Measurements from ENCODE around the gene KIF25.
"Not testable (repeated sequence)": the region's sequence is repeated elsewhere in the genome, so short reads cannot be mapped to it uniquely, and the experiment has no call there.

Gene KIF25

DNA sequence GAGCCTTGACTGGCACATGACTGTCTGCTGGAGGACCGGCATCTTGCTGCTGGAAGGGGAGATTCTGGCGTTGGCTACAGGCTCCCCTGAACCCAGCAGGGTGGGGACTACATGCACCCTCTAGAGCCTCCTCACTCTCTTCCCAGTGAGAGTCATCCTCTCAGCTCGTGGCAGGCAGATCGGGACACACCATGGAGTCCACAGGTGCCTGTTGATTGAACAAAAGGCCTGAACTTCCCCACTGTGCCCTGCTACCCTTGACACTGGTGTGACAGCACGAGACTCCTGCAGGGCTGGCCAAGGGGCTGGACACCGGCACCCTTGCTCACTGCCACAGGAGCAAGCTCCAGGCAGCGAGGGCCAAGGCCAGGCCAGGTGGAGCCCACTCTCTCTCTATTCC is 73.3 kb downstream of the KIF25 start:
- no peak for DNase-seq (ENCODE audit: low spot score)

DNA sequence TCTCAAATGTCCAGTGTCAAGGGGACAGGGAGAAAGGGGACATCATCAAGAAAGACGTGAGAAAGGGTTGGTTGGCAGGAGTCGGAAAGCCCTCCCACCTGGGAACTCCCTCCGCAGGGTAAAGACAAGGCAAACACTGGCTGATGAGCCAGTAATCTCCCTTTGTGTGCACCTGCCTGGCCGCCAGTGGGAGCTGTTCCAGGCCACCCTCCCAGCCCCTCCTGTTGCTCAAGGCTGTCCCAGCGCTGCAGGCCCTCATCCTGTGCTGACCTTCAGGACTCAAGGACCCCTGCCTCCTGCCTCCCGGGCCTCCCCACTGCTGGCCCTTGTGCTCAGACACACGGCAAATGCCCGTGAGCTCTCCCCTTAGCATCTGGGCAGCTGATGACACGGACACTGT is 74.1 kb downstream of the KIF25 start:
- peak; percentile 94 for DNase-seq (ENCODE audit: low spot score)

DNA sequence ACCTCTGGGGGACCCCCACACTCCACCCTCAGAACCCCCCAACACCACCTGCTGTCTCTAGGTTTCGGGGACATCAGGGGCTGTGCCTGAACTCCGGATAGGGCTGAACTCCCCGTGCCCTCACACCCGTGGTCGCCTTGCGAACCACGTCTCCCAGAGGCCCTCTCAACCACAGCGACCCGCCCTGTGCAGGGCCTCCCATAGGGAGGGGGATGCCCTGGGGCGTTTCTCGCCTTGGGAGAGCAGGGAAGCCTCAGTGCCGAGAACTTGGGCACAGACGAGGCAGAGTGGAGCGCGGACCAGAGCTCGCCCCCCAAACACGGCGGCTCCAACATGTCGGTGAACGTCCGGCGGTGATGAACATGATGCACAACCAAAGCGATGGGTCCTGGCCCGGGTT is 74.8 kb downstream of the KIF25 start:
- no peak for DNase-seq (ENCODE audit: low spot score)

GRCh38 chr6:168072730-168073129 is 75.3 kb downstream of the KIF25 start:
- no peak for DNase-seq (ENCODE audit: low spot score)

DNA sequence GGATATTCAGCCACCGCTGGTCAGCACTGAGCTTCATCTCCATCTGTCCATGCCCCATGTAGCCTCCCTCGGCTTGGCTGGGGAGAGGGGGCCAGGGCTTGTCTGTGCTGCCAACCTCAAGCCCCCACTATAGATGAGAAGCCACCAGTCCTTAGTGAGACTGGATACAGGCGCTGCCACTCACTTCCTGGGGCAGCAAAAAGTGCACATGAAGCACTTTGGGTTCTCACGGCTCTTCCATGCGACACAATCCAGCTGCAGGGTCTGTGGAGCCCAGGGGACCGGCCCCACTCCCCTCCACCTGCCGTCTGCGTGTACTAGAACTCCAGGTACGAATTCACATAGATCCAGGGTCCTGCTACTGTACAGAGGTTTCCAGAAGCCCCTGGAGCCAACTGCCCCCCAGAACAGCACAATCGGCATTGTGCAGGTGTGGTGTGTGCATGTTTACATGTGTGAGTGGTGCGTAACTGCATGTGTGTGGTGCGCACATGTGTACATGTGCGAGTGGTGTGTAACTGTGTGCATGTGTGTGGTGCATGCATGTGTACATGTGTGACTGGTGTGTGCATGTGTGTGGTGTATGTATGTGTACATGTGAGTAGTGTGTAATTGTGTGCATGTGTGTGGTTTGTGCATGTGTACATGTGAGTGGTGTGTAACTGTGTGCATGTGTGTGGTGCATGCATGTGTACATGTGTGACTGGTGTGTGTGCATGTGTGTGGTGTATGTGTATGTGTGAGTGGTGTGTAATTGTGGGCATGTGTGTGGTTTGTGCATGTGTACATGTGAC is 76.7 kb downstream of the KIF25 start:
- DNase-seq (ENCODE audit: low spot score), result no peak

DNA sequence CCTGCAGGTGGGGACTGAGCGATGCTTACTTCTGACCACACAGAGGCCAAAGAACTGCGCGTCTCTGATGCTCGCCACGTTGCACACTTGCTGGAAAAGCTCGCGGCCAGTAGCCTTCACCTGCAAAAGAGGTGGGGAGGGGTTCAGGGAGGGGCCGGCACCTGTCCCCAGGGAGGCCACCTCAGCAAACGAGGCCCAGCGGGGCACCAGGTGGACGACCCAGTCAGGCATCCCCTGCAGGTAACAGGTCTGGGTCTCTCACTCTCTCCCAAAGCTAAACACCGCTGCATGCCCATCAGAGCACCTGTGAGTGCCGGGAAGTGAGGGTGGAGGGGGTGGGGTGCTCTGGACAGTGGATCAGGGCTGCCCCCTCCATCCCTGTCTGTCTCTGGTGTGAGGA is 77.7 kb downstream of the KIF25 start:
- DNase-seq (ENCODE audit: low spot score), result no peak

DNA sequence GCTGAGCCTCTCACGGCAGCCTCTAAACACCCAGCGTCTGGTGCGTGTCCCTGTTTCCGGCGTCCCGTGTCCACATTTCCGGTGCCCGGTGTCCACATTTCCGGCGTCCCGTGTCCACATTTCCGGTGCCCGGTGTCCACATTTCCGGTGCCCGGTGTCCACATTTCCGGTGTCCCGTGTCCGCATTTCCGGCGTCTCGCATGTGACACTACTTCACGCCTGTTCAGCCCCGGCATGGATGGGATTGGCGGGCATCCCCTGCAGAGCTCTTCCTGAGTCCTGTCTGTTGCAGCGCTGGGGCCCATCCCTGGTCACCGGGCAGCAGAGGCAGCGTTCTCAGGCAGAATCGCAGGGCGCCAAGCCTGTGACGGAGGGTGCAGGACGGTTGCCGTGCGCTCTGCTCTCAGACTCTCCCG is 78.3 kb downstream of the KIF25 start:
- no peak for DNase-seq (ENCODE audit: low spot score)

GRCh38 chr6:168077401-168077800 is 79.9 kb downstream of the KIF25 start:
- DNase-seq (ENCODE audit: low spot score), result not testable (repeated sequence)

GRCh38 chr6:168078175-168078942 is 80.9 kb downstream of the KIF25 start:
- no peak for DNase-seq (ENCODE audit: low spot score)

- no peak for DNase-seq (ENCODE audit: low spot score)
Observed at GRCh38 chr6:168078943-168079405, 81.5 kb downstream of the KIF25 start, which contains the start of gene FRMD1. TSS of gene FRMD1 (minus strand) at chr6:168079212. CDS start at chr6:168079094, 118 bp downstream.

- DNase-seq (ENCODE audit: low spot score), result no peak
Observed at GRCh38 chr6:168080393-168081077, 83.1 kb downstream of the KIF25 start.

DNA sequence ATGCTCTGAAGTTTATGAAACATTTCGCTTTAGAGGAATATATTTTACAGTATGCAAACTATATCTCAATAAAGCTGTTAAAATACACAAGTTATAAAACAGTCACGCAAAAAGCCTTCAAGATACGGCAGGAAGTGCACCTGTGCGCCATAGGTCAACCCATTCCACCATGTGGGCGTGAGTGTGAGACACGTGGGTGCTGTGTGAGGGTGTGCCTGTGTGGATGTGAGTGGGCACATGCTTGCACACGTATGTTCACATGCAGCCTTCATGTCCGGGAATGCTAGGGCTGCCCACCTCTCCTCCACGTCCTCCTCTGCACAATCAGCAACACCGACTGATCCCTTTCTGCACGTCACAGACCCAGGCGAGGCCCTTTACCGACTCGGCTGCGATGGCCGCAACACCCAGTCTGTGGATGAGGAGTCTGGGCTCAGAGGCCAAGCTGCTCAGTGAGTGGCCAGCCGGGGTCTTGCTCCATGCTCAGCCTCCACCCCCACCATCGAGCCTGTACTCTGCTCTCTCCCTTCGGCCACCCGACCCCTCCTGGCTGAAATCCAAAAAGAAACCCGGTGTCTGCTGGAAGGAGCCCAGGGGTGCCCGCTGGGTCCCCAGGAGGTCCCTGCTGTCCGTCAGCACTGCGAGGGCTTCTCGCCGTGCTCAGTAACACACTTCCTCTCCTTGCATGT is 84.5 kb downstream of the KIF25 start:
- DNase-seq (ENCODE audit: low spot score), result no peak

GRCh38 chr6:168082860-168083513 is 85.5 kb downstream of the KIF25 start:
- DNase-seq (ENCODE audit: low spot score), result no peak

DNA sequence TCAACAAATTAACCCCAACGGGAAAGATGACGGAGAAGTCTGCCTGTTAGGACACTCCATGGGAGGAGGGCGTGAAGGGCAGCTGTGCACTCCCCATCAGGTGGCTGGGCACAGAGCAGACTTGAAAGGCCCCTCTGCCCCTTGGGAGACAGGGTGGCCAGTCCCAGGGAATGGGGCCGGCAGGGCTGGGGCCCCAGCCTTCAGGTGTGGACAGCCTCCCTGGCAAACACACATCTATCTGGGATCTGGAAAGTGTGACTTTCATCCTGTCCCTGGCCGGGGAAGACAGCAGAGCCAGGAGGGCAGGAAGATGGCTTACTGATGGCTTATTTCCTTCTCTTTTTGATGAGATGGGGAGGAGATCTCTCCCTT is 86.0 kb downstream of the KIF25 start:
- no peak for DNase-seq (ENCODE audit: low spot score)

GRCh38 chr6:168084465-168085160 is 87.1 kb downstream of the KIF25 start:
- DNase-seq (ENCODE audit: low spot score), result no peak

- DNase-seq (ENCODE audit: low spot score), result no peak
Observed at GRCh38 chr6:168086066-168086465, 88.6 kb downstream of the KIF25 start.

DNA sequence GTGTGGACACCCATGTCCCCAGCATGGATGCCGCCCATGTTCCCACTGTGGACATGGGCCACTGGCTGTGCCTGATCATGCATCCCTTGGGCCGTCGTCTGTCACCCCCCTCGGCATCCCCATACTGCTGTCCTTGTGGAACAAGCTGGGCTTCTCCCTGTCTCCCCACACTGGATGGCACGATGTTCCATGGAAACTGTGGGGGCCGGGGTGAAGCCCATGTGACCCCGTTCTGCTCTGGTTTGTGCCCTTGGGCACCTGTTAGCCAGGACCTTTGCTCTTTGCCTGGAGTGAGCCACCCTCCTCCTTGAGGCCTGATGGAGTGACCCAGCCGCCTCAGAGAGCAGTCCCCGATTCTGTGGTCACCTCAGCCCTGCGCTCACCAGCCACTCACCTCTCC is 89.1 kb downstream of the KIF25 start:
- DNase-seq (ENCODE audit: low spot score), result no peak

GRCh38 chr6:168087436-168088160 is 90.1 kb downstream of the KIF25 start:
- no peak for DNase-seq (ENCODE audit: low spot score)

- peak; percentile 83 for DNase-seq (ENCODE audit: low spot score)
Observed at GRCh38 chr6:168088161-168089053, 90.9 kb downstream of the KIF25 start.
